Trophoblast cell (in vitro differentiated cells and primary cell): ENCODE results near the gene PHLPP1.

Source experiments
- DNase-seq, 2 donors: peaks; one replicate each; pipeline ENCODE4 v3.0.0-alpha.2; 2016
- H2AFZ ChIP-seq: 2 replicates; pipeline ENCODE4 v1.6.1; 2013; ENCODE audit warnings: low read length, moderate library complexity, mild to moderate bottlenecking; ENCODE audit not compliant: insufficient read depth, poor library complexity
- H2AK5ac ChIP-seq: 2 replicates; pipeline ENCODE4 v1.6.1; 2013; ENCODE audit warnings: mild to moderate bottlenecking, low read length
- H2BK120ac ChIP-seq: 2 replicates; pipeline ENCODE4 v1.6.1; 2013; ENCODE audit warnings: low read length, mild to moderate bottlenecking, moderate library complexity; ENCODE audit not compliant: insufficient read depth, poor library complexity
- H2BK12ac ChIP-seq: 2 replicates; pipeline ENCODE4 v1.6.1; 2013; ENCODE audit warnings: mild to moderate bottlenecking, low read length, moderate library complexity
- H2BK5ac ChIP-seq: 2 replicates; pipeline ENCODE4 v1.6.1; 2013; ENCODE audit warnings: low read length, low read depth, moderate library complexity, mild to moderate bottlenecking; ENCODE audit not compliant: poor library complexity
- H3K14ac ChIP-seq: 2 replicates; pipeline ENCODE4 v1.6.1; 2013; ENCODE audit warnings: mild to moderate bottlenecking, low read length
- H3K18ac ChIP-seq: 2 replicates; pipeline ENCODE4 v1.6.1; 2013; ENCODE audit warnings: mild to moderate bottlenecking, low read length
- H3K23ac ChIP-seq: 2 replicates; pipeline ENCODE4 v1.6.1; 2013; ENCODE audit warnings: low read length
- H3K27ac ChIP-seq: 2 replicates; pipeline ENCODE4 v1.5.1; 2013; ENCODE audit warnings: low read depth, mild to moderate bottlenecking, inconsistent platforms, low read length, moderate library complexity
- H3K27me3 ChIP-seq: 2 replicates; pipeline ENCODE4 v1.6.1; 2013; ENCODE audit warnings: inconsistent platforms, mild to moderate bottlenecking, low read length, moderate library complexity; ENCODE audit not compliant: insufficient read depth
- H3K36me3 ChIP-seq, 2 experiments: 1 replicate in 1 of 2; 2 replicates in 1 of 2; pipeline ENCODE4 v1.6.1; 2013; ENCODE audit warnings: low read length in 2 of 2, mild to moderate bottlenecking in 2 of 2, moderate library complexity in 1 of 2; ENCODE audit not compliant: insufficient read depth in 2 of 2, control insufficient read depth in 1 of 2
- H3K4ac ChIP-seq: 2 replicates; pipeline ENCODE4 v1.6.1; 2013; ENCODE audit warnings: low read depth, mild to moderate bottlenecking, low read length, moderate library complexity
- H3K4me1 ChIP-seq, 2 experiments: 1 replicate in 1 of 2; 2 replicates in 1 of 2; pipeline ENCODE4 v1.6.1; 2013; ENCODE audit warnings: low read length in 2 of 2, mild to moderate bottlenecking in 2 of 2, moderate library complexity in 1 of 2; ENCODE audit not compliant: insufficient read depth in 2 of 2, control insufficient read depth in 1 of 2
- H3K4me2 ChIP-seq: 2 replicates; pipeline ENCODE4 v1.6.1; 2013; ENCODE audit warnings: inconsistent platforms, mild to moderate bottlenecking, low read length, moderate library complexity
- H3K4me3 ChIP-seq: 2 replicates; pipeline ENCODE4 v1.5.1; 2013; ENCODE audit warnings: mild to moderate bottlenecking, low read depth, low read length, inconsistent platforms
- H3K79me1 ChIP-seq: one replicate; pipeline ENCODE4 v1.6.1; 2013; ENCODE audit warnings: low read length
- H3K79me2 ChIP-seq: 2 replicates; pipeline ENCODE4 v1.6.1; 2013; ENCODE audit warnings: low read length, mild to moderate bottlenecking; ENCODE audit not compliant: control insufficient read depth, insufficient read depth, poor library complexity
- H3K9ac ChIP-seq: 2 replicates; pipeline ENCODE4 v1.6.1; 2013; ENCODE audit warnings: mild to moderate bottlenecking, low read length
- H3K9me3 ChIP-seq: 2 replicates; pipeline ENCODE4 v1.6.1; 2013; ENCODE audit warnings: low read depth, mild to moderate bottlenecking, control low read depth, inconsistent platforms, low read length; ENCODE audit not compliant: insufficient read depth
- H4K12ac ChIP-seq: 2 replicates; pipeline ENCODE4 v1.6.1; 2013; ENCODE audit warnings: low read depth, mild to moderate bottlenecking, low read length, moderate library complexity
- H4K8ac ChIP-seq: 2 replicates; pipeline ENCODE4 v1.6.1; 2013; ENCODE audit warnings: low read depth, mild to moderate bottlenecking, low read length, moderate library complexity
- H4K91ac ChIP-seq: one replicate; pipeline ENCODE4 v1.6.1; 2013; ENCODE audit warnings: low read depth, mild to moderate bottlenecking, low read length, moderate library complexity
- WGBS: extraction: QIAGEN DNeasy Blood & Tissue Kit; methylation state at CpG from one replicate; pipeline ENCODE4 v1.1.7; 2013; ENCODE audit warnings: missing lambda C conversion rate; ENCODE audit not compliant: insufficient read length, insufficient coverage; ENCODE audit errors: extremely low coverage; 5-methylcytosine and 5-hydroxymethylcytosine counted together

Gene PHLPP1

DNA sequence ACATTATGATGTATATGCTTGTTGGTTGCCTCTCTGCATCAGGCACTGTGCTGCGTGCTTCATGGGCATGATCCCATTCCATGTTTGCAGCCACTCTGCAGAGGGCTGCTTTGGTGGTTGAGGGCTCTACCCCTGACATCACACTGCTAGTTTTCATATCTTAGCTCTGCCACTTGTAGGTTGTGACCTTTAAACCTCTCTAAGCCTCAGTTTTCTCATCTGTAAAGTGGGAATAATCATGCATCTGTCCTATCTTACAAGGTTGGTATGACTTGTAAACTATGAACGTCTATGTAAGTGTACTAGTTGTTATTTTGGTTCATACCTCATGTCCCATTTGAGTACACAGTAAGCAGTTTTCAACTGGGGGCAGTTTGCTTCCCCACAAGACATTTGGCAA is 260.4 kb downstream of the PHLPP1 start:
- no peak overlapping the region for H3K4me2 ChIP-seq
- H4K12ac ChIP-seq: no peak overlapping the region
- no peak overlapping the region for H3K9ac ChIP-seq
- no peak overlapping the region for H3K4ac ChIP-seq
- H3K27me3 ChIP-seq: no peaks in the 10 kb centered on the region
- H3K36me3 ChIP-seq: peaks cover 23 to 31% of the 10 kb centered on the region in 2 experiments
- no peak overlapping the region for H3K27ac ChIP-seq
- no peak for DNase-seq
- H2AK5ac ChIP-seq: no peak overlapping the region
- no peak overlapping the region for H4K8ac ChIP-seq
- H3K9me3 ChIP-seq: peaks cover 3% of the 10 kb centered on the region
- no peak overlapping the region for H3K18ac ChIP-seq
- H3K4me1 ChIP-seq: no peaks in the 10 kb centered on the region
- no peak overlapping the region for H3K14ac ChIP-seq
- no peaks in the 10 kb centered on the region for H3K79me2 ChIP-seq
- H3K4me3 ChIP-seq: no peak overlapping the region
- H4K91ac ChIP-seq: no peak overlapping the region
- no peaks in the 10 kb centered on the region for H3K79me1 ChIP-seq
- H2BK120ac ChIP-seq: no peak overlapping the region
- H2AFZ ChIP-seq: no peak overlapping the region
- H3K23ac ChIP-seq: no peak overlapping the region
- no CpG with 5 or more reads among the region's 2 CpGs for WGBS
- no peak overlapping the region for H2BK5ac ChIP-seq
- H2BK12ac ChIP-seq: no peak overlapping the region

- Histone ChIP-seq H2BK5ac (no peak overlapping the region), H2AFZ (no peak overlapping the region), H3K9me3 (peaks cover 3% of the 10 kb centered on the region), H3K36me3 (peaks cover 26 to 31% of the 10 kb centered on the region in 2 experiments), H3K4ac (no peak overlapping the region), H3K4me3 (no peak overlapping the region), H4K91ac (no peak overlapping the region), H3K9ac (no peak overlapping the region), H4K8ac (no peak overlapping the region), H3K14ac (no peak overlapping the region), H3K18ac (no peak overlapping the region), H2BK120ac (no peak overlapping the region), H3K4me1 (no peaks in the 10 kb centered on the region), H4K12ac (no peak overlapping the region), H3K79me1 (no peaks in the 10 kb centered on the region), H2AK5ac (no peak overlapping the region), H3K79me2 (no peaks in the 10 kb centered on the region), H3K23ac (no peak overlapping the region), H2BK12ac (no peak overlapping the region), H3K4me2 (no peak overlapping the region), H3K27ac (no peak overlapping the region), H3K27me3 (no peaks in the 10 kb centered on the region)
- no CpG with 5 or more reads among the region's 5 CpGs for WGBS
- DNase-seq: no peak
Measured at GRCh38 chr18:62976227-62976626, 260.9 kb downstream of the PHLPP1 start.

GRCh38 chr18:62977512-62977911 is 262.2 kb downstream of the PHLPP1 start:
- H3K4me3 ChIP-seq: no peak overlapping the region
- H4K8ac ChIP-seq: no peak overlapping the region
- no peaks in the 10 kb centered on the region for H3K79me2 ChIP-seq
- no peak overlapping the region for H3K4me2 ChIP-seq
- no peak overlapping the region for H3K27ac ChIP-seq
- DNase-seq: no peak
- no peak overlapping the region for H3K23ac ChIP-seq
- no peak overlapping the region for H2AFZ ChIP-seq
- no peaks in the 10 kb centered on the region for H3K27me3 ChIP-seq
- H3K4ac ChIP-seq: no peak overlapping the region
- no peak overlapping the region for H3K9ac ChIP-seq
- H2BK5ac ChIP-seq: no peak overlapping the region
- peaks cover 27 to 31% of the 10 kb centered on the region in 2 experiments for H3K36me3 ChIP-seq
- no peak overlapping the region for H3K18ac ChIP-seq
- H2BK12ac ChIP-seq: no peak overlapping the region
- H4K91ac ChIP-seq: no peak overlapping the region
- no peak overlapping the region for H4K12ac ChIP-seq
- H2BK120ac ChIP-seq: no peak overlapping the region
- H2AK5ac ChIP-seq: no peak overlapping the region
- H3K79me1 ChIP-seq: no peaks in the 10 kb centered on the region
- no peaks in the 10 kb centered on the region for H3K4me1 ChIP-seq
- H3K9me3 ChIP-seq: peaks cover 3% of the 10 kb centered on the region
- H3K14ac ChIP-seq: no peak overlapping the region
- WGBS: no CpG with 5 or more reads among the region's 4 CpGs

DNA sequence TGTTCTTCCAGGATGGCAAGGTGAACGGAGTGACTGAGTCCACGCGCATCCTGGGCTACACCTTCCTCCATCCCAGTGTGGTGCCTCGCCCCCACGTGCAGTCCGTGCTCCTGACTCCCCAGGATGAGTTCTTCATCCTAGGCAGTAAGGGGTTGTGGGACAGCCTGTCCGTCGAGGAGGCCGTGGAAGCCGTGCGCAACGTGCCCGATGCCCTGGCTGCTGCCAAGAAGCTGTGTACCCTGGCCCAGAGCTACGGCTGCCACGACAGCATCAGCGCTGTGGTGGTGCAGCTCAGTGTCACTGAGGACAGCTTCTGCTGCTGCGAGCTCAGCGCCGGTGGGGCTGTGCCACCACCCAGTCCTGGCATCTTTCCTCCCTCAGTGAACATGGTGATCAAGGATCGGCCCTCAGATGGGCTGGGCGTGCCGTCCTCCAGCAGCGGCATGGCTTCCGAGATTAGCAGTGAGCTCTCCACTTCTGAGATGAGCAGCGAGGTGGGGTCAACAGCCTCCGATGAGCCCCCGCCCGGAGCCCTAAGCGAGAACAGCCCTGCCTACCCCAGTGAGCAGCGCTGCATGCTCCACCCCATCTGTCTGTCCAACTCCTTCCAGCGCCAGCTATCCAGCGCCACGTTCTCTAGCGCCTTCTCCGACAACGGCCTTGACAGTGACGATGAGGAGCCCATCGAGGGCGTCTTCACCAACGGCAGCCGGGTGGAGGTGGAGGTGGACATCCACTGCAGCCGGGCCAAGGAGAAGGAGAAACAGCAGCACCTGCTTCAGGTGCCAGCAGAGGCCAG is 263.1 kb downstream of the PHLPP1 start:
- no peak overlapping the region for H3K4me2 ChIP-seq
- H4K8ac ChIP-seq: no peak overlapping the region
- WGBS: no CpG with 5 or more reads among the region's 42 CpGs
- H3K79me1 ChIP-seq: no peaks in the 10 kb centered on the region
- peaks cover 3% of the 10 kb centered on the region for H3K9me3 ChIP-seq
- no peak overlapping the region for H3K4ac ChIP-seq
- H4K12ac ChIP-seq: no peak overlapping the region
- H3K27ac ChIP-seq: no peak overlapping the region
- no peak overlapping the region for H3K18ac ChIP-seq
- no peak overlapping the region for H3K4me3 ChIP-seq
- H2BK12ac ChIP-seq: no peak overlapping the region
- DNase-seq: no peak
- H4K91ac ChIP-seq: no peak overlapping the region
- H2BK120ac ChIP-seq: no peak overlapping the region
- H2AK5ac ChIP-seq: no peak overlapping the region
- H2BK5ac ChIP-seq: no peak overlapping the region
- H3K9ac ChIP-seq: no peak overlapping the region
- no peaks in the 10 kb centered on the region for H3K4me1 ChIP-seq
- H2AFZ ChIP-seq: no peak overlapping the region
- H3K27me3 ChIP-seq: no peaks in the 10 kb centered on the region
- H3K36me3 ChIP-seq: peaks cover 27 to 31% of the 10 kb centered on the region in 2 experiments
- no peaks in the 10 kb centered on the region for H3K79me2 ChIP-seq
- H3K23ac ChIP-seq: no peak overlapping the region
- H3K14ac ChIP-seq: no peak overlapping the region
